Renal pelvis (tissue), 4 donors: ENCODE measurements around the gene ETNK1. TPM values are rescaled to one million over a fixed set of nuclear protein-coding genes. Genes with fewer than 3 reads are reported as not detected.

Experiments used
- DNase-seq: peaks from one replicate; pipeline ENCODE4 v3.0.0-alpha.2; 2013
- polyA plus RNA-seq, 3 donors: library from polyadenylated mRNA; unstranded; fragments of 120-200 nt; gene quantifications; one replicate each; pipeline ENCODE4 v1.2.1, GENCODE V29; 2013; ENCODE audit not compliant: insufficient read length in 3 of 3

Gene ETNK1
- polyA plus RNA-seq, 3 donors, result 60.3 to 77.0 (median 74.9) TPM

GRCh38 chr12:22731236-22731635 lies 106.3 kb downstream of the ETNK1 start:
- DNase-seq, result no peak

GRCh38 chr12:22733756-22734155 lies 108.8 kb downstream of the ETNK1 start:
- DNase-seq, result no peak

- no peak for DNase-seq
Observed at GRCh38 chr12:22738945-22739344, 114.0 kb downstream of the ETNK1 start.

Other genes starting within 250 kb of the ETNK1 start
- gene C2CD5, start 80.6 kb upstream of the ETNK1 start, polyA plus RNA-seq, result 10 to 100 TPM; 72.3 to 90.4 (median 85.4) TPM